ENCODE data around the gene SPOP. TPM values are rescaled to one million over a fixed set of nuclear protein-coding genes. Genes with fewer than 3 reads are reported as not detected.
"Not testable (repeated sequence)": the region's sequence is repeated elsewhere in the genome, so short reads cannot be mapped to it uniquely, and the experiment has no call there.

The SPOP gene
- total RNA-seq, 4 donors from 2014 or later, result 18.1 to 67.5 (median 36.5) TPM

GRCh38 chr17:49552070-49552751 is 125.7 kb downstream of the SPOP start:
- Histone ChIP-seq H3K27ac (no peak overlapping the region), H3K4me1 (peaks cover 7 to 45% (median 28%) of the 10 kb centered on the region in 3 donors), H3K4me3 (no peak overlapping the region), H3K9me3 (no peaks in the 10 kb centered on the region), H3K36me3 (no peaks in the 10 kb centered on the region), H3K27me3 (peaks cover 0 to 73% (median 0%) of the 10 kb centered on the region in 4 donors)
- WGBS, 2 donors, result 24 to 42% methylated on average over 13 to 18 of the region's 27 CpGs
- intact Hi-C loops (cut with DNase I), result no loop called here
- no peak for TF ChIP-seq POLR2A (IDR thresholded peaks at IDR 0.05)
- TF ChIP-seq CTCF (IDR thresholded peaks at IDR 0.05), result no peak
- DNase-seq, result no peak

- peaks cover 0 to 75% (median 0%) of the 10 kb centered on the region in 4 donors for H3K27me3 ChIP-seq
- no peak overlapping the region for H3K4me3 ChIP-seq
- WGBS, 2 donors, result 77 to 82% methylated on average over 6 to 9 of the region's 12 CpGs
- DNase-seq, result no peak
- intact Hi-C loops (cut with DNase I), result no loop called here
- H3K4me1 ChIP-seq, result peaks cover 5 to 44% (median 27%) of the 10 kb centered on the region in 3 donors
- H3K9me3 ChIP-seq, result no peaks in the 10 kb centered on the region
- no peak overlapping the region for H3K27ac ChIP-seq
- H3K36me3 ChIP-seq, result no peaks in the 10 kb centered on the region
- TF ChIP-seq POLR2A (IDR thresholded peaks at IDR 0.05), result no peak
- TF ChIP-seq CTCF (IDR thresholded peaks at IDR 0.05), result no peak
Observed at GRCh38 chr17:49551221-49552069, 126.5 kb downstream of the SPOP start.

DNA sequence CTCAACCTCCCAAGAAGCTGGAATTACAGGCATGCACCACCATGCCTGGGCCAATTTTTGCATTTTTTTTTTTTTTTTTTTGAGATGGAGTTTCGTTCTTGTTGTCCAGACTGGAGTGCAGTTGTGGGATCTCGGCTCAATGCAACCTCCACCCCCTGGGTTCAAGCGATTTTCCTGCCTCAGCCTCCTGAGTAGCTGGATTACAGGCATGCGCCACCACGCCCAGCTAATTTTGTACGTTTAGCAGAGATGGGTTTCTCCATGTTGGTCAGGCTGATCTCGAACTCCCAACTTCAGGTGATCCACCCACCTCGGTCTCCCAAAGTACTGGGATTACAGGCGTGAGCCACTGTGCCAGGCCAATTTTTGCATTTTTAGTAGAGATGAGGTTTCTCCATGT is 127.1 kb downstream of the SPOP start:
- H3K36me3 ChIP-seq; DNase-seq; H3K4me3 ChIP-seq; H3K9me3 ChIP-seq; intact Hi-C loops (cut with DNase I); H3K27ac ChIP-seq: not testable (repeated sequence)
- Histone ChIP-seq H3K4me1 (peaks cover 0 to 37% (median 20%) of the 10 kb centered on the region in 3 donors), H3K27me3 (peaks cover 0 to 75% (median 0%) of the 10 kb centered on the region in 4 donors)
- WGBS, 2 donors, result 90 to 92% methylated on average over 5 to 9 of the region's 9 CpGs

DNA sequence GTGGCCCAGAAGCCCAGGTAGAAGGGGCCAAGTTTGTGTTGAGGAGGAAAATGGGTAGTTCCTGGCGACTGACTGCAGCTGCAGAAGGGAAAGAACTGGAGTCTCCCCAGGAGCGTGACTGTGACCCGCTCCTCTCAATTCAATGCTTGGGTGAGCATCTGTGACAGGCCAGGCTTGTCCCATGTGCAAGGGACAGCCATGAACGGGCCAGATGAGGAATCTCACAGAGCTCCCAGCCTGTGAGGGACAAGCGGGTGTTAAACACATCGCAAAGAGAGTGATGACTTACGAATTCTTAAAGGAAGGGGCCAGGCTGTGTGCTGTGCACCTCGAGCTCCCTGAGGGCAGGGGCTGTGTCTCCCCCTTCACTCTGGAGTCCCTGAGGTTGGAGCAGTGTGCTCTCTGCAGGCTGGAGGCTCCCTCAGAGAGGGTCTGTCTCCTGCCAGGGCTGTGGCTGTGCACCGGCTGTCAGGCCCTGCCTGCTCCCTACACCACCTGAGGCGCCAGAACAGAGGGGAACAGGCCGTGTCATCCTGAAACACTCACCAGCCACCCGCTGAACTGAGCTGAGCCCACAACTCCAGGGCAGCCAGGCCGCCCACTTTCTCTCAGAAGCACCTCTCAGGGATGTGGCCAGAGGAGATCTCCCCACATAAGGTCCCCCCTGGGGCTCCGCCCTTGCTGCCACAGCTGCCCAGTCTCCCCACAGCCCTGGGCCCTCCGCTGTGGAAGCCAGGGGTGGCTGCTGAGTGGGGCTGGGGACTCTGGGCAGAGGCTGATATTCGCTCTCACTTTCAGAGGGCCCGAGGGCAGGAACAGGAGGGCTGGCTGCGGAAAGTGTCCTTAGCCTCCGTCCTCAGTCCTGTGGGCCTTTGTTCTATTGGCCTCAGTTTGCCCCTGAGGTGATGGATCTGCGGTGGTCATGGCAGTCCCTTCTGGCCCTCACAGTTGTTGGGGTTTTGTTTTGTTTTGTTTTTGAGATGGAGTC is 127.9 kb downstream of the SPOP start:
- peaks cover 0 to 29% (median 16%) of the 10 kb centered on the region in 3 donors for H3K4me1 ChIP-seq
- no peak for DNase-seq
- H3K9me3 ChIP-seq, result no peaks in the 10 kb centered on the region
- H3K27me3 ChIP-seq, result peaks cover 0 to 73% (median 0%) of the 10 kb centered on the region in 4 donors
- H3K36me3 ChIP-seq, result no peaks in the 10 kb centered on the region
- TF ChIP-seq POLR2A (IDR thresholded peaks at IDR 0.05) (no peak), CTCF (IDR thresholded peaks at IDR 0.05) (no peak)
- intact Hi-C loops (cut with DNase I), result loop anchor here (5.0 kb wide), 1 partner anchor 53 kb away; the partner anchor contains the start of gene NGFR
- no peak overlapping the region for H3K27ac ChIP-seq
- WGBS, 2 donors, result 83 to 90% methylated on average over 7 to 12 of the region's 20 CpGs
- H3K4me3 ChIP-seq, result no peak overlapping the region

GRCh38 chr17:49549311-49549605 is 128.6 kb downstream of the SPOP start:
- peaks cover 0 to 74% (median 0%) of the 10 kb centered on the region in 4 donors for H3K27me3 ChIP-seq
- no peak overlapping the region for H3K4me3 ChIP-seq
- no peak for DNase-seq
- peaks cover 0 to 24% (median 15%) of the 10 kb centered on the region in 3 donors for H3K4me1 ChIP-seq
- TF ChIP-seq POLR2A (IDR thresholded peaks at IDR 0.05), result no peak
- TF ChIP-seq CTCF (IDR thresholded peaks at IDR 0.05), result no peak
- no peaks in the 10 kb centered on the region for H3K36me3 ChIP-seq
- intact Hi-C loops (cut with DNase I), result loop anchor here (5.0 kb wide), 1 partner anchor 52 kb away; the partner anchor contains the start of gene NGFR
- no peak overlapping the region for H3K27ac ChIP-seq
- H3K9me3 ChIP-seq, result no peaks in the 10 kb centered on the region
- 67 to 75% methylated on average over 4 to 6 of the region's 6 CpGs for WGBS, 2 donors
